ENCODE results near the gene NR0B2. TPM values are rescaled to one million over a fixed set of nuclear protein-coding genes. Genes with fewer than 3 reads are reported as not detected.
A peak's percentile ranks its signal among the peaks of the same experiment; 100 is the strongest.

Gene NR0B2
- total and polyA plus RNA-seq, 2 of the 13 experiments (the other 11 are each of a cell fraction or from before 2014, with no cell fraction given): 72.5 to 133 TPM

- TF ChIP-seq KLF12 (CRISPR knock-in tag; IDR thresholded peaks at IDR 0.05; ENCODE audit: borderline replicate concordance): peak; percentile 70; the same call in 1 of the 2 replicates
- peak; percentile 27; the same call in 1 of the 2 replicates for TF ChIP-seq MXD3 (CRISPR knock-in tag; IDR thresholded peaks at IDR 0.05)
- TF ChIP-seq PHF8 (CRISPR knock-in tag; IDR thresholded peaks at IDR 0.05): peak; percentile 67
- peak; percentile 83 for TF ChIP-seq XRCC5 (optimal IDR thresholded peaks at IDR 0.05; ENCODE audit: low read length)
- no peak for TF ChIP-seq BATF2 (CRISPR knock-in tag; IDR thresholded peaks at IDR 0.05)
- TF ChIP-seq CREB1 (IDR thresholded peaks at IDR 0.05): no peak
- peak; percentile 73 for TF ChIP-seq CREB1 (CRISPR knock-in tag; IDR thresholded peaks at IDR 0.05)
- TF ChIP-seq ZNF280D (CRISPR knock-in tag; IDR thresholded peaks at IDR 0.05): no peak
- peak; percentile 46 to 74; a peak in 3 of 4 replicates for TF ChIP-seq POLR2A (IDR thresholded peaks at IDR 0.05; ENCODE audit: insufficient read depth in 1 of 2, low read depth in 2 of 2, low read length in 2 of 2)
- TF ChIP-seq ZNF275 (CRISPR knock-in tag; IDR thresholded peaks at IDR 0.05; ENCODE audit: borderline replicate concordance): no peak
- TF ChIP-seq CHCHD3 (CRISPR knock-in tag; IDR thresholded peaks at IDR 0.05): no peak
- 0 out of 2 replicates have a peak, but pooled peaks have one; percentile 37 for TF ChIP-seq HES4 (CRISPR knock-in tag; IDR thresholded peaks at IDR 0.05; ENCODE audit: borderline replicate concordance)
- no peak for TF ChIP-seq SP1 (IDR thresholded peaks at IDR 0.05)
- peak; percentile 49; the same call in 1 of the 2 replicates for TF ChIP-seq SP1 (CRISPR knock-in tag; IDR thresholded peaks at IDR 0.05)
- no peak for TF ChIP-seq RCOR2 (CRISPR knock-in tag; IDR thresholded peaks at IDR 0.05)
- no peak for TF ChIP-seq ZNF263 (CRISPR knock-in tag; IDR thresholded peaks at IDR 0.05)
- TF ChIP-seq ATM (IDR thresholded peaks at IDR 0.05; ENCODE audit: borderline replicate concordance): no peak
- no peak for TF ChIP-seq CENPT (CRISPR knock-in tag; IDR thresholded peaks at IDR 0.05; ENCODE audit: low read depth)
- no peak for TF ChIP-seq ONECUT2 (CRISPR knock-in tag; IDR thresholded peaks at IDR 0.05)
- TF ChIP-seq ZNF777 (CRISPR knock-in tag; IDR thresholded peaks at IDR 0.05): no peak
- no peak for TF ChIP-seq CC2D1A (CRISPR knock-in tag; IDR thresholded peaks at IDR 0.05)
- peak; percentile 30; the same call in 1 of the 2 replicates for TF ChIP-seq ZGPAT (CRISPR knock-in tag; IDR thresholded peaks at IDR 0.05)
- no peak for TF ChIP-seq ZNF569 (CRISPR knock-in tag; IDR thresholded peaks at IDR 0.05; ENCODE audit: borderline replicate concordance)
- TF ChIP-seq CHD4 (IDR thresholded peaks at IDR 0.05; ENCODE audit: borderline replicate concordance, low read length): no peak
- peak; percentile 55; the same call in 1 of the 2 replicates for TF ChIP-seq ZNF792 (CRISPR knock-in tag; IDR thresholded peaks at IDR 0.05)
Observed at GRCh38 chr1:26862781-26863684, 50.7 kb downstream of the NR0B2 start, which contains the start of gene SFN (continued).

Data from HepG2 (cell line).